Smooth muscle cell (in vitro differentiated cells): ENCODE measurements around the gene HSP90AA1. TPM values are rescaled to one million over a fixed set of nuclear protein-coding genes. Genes with fewer than 3 reads are reported as not detected.
A peak's percentile ranks its signal among the peaks of the same experiment; 100 is the strongest.

Experiments
- DNase-seq: peaks from one replicate; lab custom pipeline; 2025; ENCODE audit not compliant: unreplicated experiment; lab: John Stamatoyannopoulos, UW
- H2AFZ ChIP-seq: fragments of 200-600 bp; sonication (generic); 2 replicates; pipeline ENCODE4 v1.6.0; 2016; ENCODE audit warnings: antibody characterized with exemption, low read depth, mild to moderate bottlenecking
- H3F3A ChIP-seq: fragments of 200-600 bp; sonication (generic); 2 replicates; pipeline ENCODE4 v1.6.0; 2017; ENCODE audit warnings: antibody characterized with exemption, low read depth
- H3K27ac ChIP-seq: fragments of 200-600 bp; sonication (generic); 2 replicates; pipeline ENCODE4 v1.5.1; 2016; ENCODE audit warnings: low read depth, mild to moderate bottlenecking
- H3K27me3 ChIP-seq: fragments of 200-600 bp; sonication (generic); 2 replicates; pipeline ENCODE4 v1.6.1; 2016; ENCODE audit warnings: low read depth, mild to moderate bottlenecking
- H3K36me3 ChIP-seq: fragments of 200-600 bp; sonication (generic); 2 replicates; pipeline ENCODE4 v1.5.1; 2016; ENCODE audit warnings: low read depth
- H3K4me1 ChIP-seq: fragments of 200-600 bp; sonication (generic); 2 replicates; pipeline ENCODE4 v1.5.1; 2016; ENCODE audit warnings: low read depth
- H3K4me2 ChIP-seq: fragments of 200-600 bp; sonication (generic); 2 replicates; pipeline ENCODE4 v1.6.0; 2016; ENCODE audit warnings: mild to moderate bottlenecking
- H3K4me3 ChIP-seq: fragments of 200-600 bp; sonication (generic); 2 replicates; pipeline ENCODE4 v1.5.1; 2016; ENCODE audit warnings: mild to moderate bottlenecking
- H3K79me2 ChIP-seq: fragments of 200-600 bp; sonication (generic); 2 replicates; pipeline ENCODE4 v1.6.0; 2016; ENCODE audit warnings: low read depth, mild to moderate bottlenecking
- H3K9ac ChIP-seq: fragments of 200-600 bp; sonication (generic); 2 replicates; pipeline ENCODE4 v1.6.0; 2016; ENCODE audit warnings: low read depth
- H3K9me3 ChIP-seq: fragments of 200-600 bp; sonication (generic); replicated peaks from 2 replicates; pipeline ENCODE4 v1.5.1; 2016; ENCODE audit warnings: low read depth
- H4K20me1 ChIP-seq: fragments of 200-600 bp; sonication (generic); 2 replicates; pipeline ENCODE4 v1.6.0; 2016; ENCODE audit warnings: low read depth
- WGBS: methylation state at CpG from one replicate; pipeline ENCODE4 v1.1.7; 2016; ENCODE audit warnings: low lambda C conversion rate; 5-methylcytosine and 5-hydroxymethylcytosine counted together
- polyA plus RNA-seq: library from polyadenylated mRNA; unstranded; fragments of >200 nt; fragmentation: Nextera tagmentation; extraction: Ambion mirVana; gene quantifications from 2 replicates; pipeline ENCODE4 v1.2.1, GENCODE V29; 2016
- total RNA-seq: library from RNA; depleted of rRNA; stranded (reverse); fragments of >200 nt; gene quantifications from 2 replicates; pipeline ENCODE4 v1.2.3, GENCODE V29; 2014
- TF ChIP-seq, protein P1 (sequence below): fragments of 200-600 bp; sonication (generic); IDR thresholded peaks from 2 replicates; pipeline ENCODE4 v1.5.1; 2017; ENCODE audit warnings: borderline replicate concordance, mild to moderate bottlenecking, antibody characterized with exemption; ENCODE audit not compliant: insufficient read depth, poor library complexity, severe bottlenecking

HSP90AA1 gene
- total and polyA plus RNA-seq, 2 experiments from 2014 or later: 353 to 436 TPM

DNA sequence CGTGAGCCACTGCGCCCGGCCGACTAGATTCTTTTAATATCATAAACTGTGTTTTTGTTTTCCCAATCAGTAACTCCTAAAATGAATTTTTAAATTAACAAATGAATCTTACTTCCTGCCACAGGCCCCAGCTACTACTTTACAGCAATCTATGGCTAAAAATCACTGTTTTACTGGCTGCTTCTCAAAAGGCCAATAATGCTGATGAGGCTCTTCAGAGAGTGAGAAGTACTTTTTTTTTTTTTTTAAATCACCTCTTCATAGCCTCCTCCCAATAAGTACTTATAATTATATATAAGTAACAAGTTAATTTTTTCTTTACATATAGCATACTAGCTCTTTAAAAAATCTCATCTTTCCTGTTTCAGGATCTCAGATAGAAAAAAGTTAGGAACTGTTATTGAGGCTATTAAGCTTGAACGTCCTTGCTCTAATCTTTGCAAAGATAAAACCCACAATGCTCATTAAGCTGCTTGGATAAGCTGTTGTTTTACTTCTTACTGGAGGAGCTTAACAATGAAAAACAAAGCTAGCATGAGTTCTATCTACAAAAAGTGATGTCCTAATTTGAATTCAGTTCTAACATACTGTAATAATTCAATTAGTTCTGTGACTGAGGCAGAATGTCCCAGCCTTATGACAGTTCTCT is 40.1 kb upstream of the HSP90AA1 start:
- Histone ChIP-seq H3K36me3 (no peaks in the 10 kb centered on the region), H3K4me3 (no peak overlapping the region), H3F3A (no peaks in the 10 kb centered on the region), H3K4me1 (no peaks in the 10 kb centered on the region), H2AFZ (peak overlapping the region; percentile 57), H3K27ac (peak overlapping the region; percentile 50), H3K9ac (peak overlapping the region; percentile 7), H4K20me1 (no peaks in the 10 kb centered on the region), H3K9me3 (no peaks in the 10 kb centered on the region), H3K4me2 (peak overlapping the region; percentile 67), H3K27me3 (no peaks in the 10 kb centered on the region), H3K79me2 (no peaks in the 10 kb centered on the region)
- 73% methylated on average over 5 of the region's 5 CpGs for WGBS
- DNase-seq: no peak
- TF ChIP-seq, protein P1, sequence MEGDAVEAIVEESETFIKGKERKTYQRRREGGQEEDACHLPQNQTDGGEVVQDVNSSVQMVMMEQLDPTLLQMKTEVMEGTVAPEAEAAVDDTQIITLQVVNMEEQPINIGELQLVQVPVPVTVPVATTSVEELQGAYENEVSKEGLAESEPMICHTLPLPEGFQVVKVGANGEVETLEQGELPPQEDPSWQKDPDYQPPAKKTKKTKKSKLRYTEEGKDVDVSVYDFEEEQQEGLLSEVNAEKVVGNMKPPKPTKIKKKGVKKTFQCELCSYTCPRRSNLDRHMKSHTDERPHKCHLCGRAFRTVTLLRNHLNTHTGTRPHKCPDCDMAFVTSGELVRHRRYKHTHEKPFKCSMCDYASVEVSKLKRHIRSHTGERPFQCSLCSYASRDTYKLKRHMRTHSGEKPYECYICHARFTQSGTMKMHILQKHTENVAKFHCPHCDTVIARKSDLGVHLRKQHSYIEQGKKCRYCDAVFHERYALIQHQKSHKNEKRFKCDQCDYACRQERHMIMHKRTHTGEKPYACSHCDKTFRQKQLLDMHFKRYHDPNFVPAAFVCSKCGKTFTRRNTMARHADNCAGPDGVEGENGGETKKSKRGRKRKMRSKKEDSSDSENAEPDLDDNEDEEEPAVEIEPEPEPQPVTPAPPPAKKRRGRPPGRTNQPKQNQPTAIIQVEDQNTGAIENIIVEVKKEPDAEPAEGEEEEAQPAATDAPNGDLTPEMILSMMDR: no peak

DNA sequence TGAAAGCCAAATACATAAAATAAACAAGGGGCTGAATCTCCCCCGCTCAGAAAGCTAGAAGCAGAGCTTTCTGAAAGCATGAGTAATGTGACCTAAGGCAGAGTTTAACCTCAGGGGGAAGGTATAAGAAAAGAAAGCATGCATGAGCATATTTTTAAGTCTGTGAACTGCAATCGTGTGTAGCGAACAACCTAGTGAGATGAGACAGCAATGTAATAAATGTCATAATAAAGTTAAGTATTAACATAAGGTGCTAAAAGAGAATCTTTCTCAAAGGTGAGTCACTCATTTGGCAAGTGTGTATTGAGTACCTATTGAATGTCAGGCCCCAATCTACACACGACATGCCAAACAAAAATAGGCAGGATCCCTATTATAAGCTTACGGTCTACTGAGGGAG is 38.7 kb upstream of the HSP90AA1 start:
- peak overlapping the region; percentile 29 for H3K27ac ChIP-seq
- H3K9me3 ChIP-seq: no peaks in the 10 kb centered on the region
- no peaks in the 10 kb centered on the region for H3K4me1 ChIP-seq
- H4K20me1 ChIP-seq: no peaks in the 10 kb centered on the region
- no peaks in the 10 kb centered on the region for H3K79me2 ChIP-seq
- H3K4me3 ChIP-seq: no peak overlapping the region
- 69% methylated on average over 5 of the region's 5 CpGs for WGBS
- no peak overlapping the region for H3K9ac ChIP-seq
- no peaks in the 10 kb centered on the region for H3K36me3 ChIP-seq
- H2AFZ ChIP-seq: peak overlapping the region; percentile 58
- no peaks in the 10 kb centered on the region for H3F3A ChIP-seq
- DNase-seq: no peak
- TF ChIP-seq, protein P1: no peak
- peak overlapping the region; percentile 67 for H3K4me2 ChIP-seq
- H3K27me3 ChIP-seq: no peaks in the 10 kb centered on the region

DNA sequence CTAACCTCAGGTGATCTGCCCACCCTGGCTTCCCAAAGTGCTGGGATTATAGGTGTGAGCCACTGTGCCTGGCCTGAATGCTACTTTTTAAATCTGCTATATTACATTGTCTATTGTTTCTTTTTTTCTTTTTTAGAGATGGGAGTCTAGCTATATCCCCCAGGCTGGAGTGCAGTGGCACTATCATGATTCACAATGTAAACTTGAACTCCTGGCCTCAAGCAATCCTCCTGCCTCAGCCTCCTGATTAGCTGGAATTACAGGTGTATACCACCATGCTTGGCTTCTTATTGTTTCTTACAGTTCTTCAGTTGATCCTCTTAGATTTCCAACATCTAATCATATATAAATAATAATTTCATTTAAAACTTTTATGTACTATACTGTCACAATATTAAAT is 37.6 kb upstream of the HSP90AA1 start:
- H3K9me3 ChIP-seq: no peaks in the 10 kb centered on the region
- H4K20me1 ChIP-seq: no peaks in the 10 kb centered on the region
- H3K4me2 ChIP-seq: no peak overlapping the region
- H3K36me3 ChIP-seq: no peaks in the 10 kb centered on the region
- H3K4me3 ChIP-seq: no peak overlapping the region
- H3K79me2 ChIP-seq: no peaks in the 10 kb centered on the region
- TF ChIP-seq, protein P1: no peak
- no peak for DNase-seq
- no peaks in the 10 kb centered on the region for H3F3A ChIP-seq
- no peak overlapping the region for H3K27ac ChIP-seq
- H3K27me3 ChIP-seq: no peaks in the 10 kb centered on the region
- no peak overlapping the region for H3K9ac ChIP-seq
- no peak overlapping the region for H2AFZ ChIP-seq
- no peaks in the 10 kb centered on the region for H3K4me1 ChIP-seq

DNA sequence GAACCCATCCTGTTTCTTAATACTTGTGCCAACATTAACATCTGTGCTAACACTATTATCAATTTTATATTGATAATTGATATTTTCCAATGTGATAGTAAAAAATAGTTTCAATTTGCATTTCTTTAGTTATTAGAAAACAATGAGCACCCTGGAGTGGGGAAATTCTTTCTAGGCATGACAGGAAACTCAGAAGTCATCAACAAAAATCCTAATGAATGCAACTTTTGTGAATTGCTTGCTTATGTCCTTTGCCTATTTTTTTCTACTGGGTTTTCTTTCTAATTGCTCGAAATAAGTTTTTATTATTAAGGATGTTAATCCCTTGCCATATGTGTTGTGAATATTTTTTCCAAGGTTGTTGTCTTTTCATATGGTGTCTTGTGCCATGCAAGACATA is 34.7 kb upstream of the HSP90AA1 start:
- Histone ChIP-seq H3K27ac (no peak overlapping the region), H3K4me3 (no peak overlapping the region), H3K9ac (no peak overlapping the region), H3K36me3 (no peaks in the 10 kb centered on the region), H3F3A (no peaks in the 10 kb centered on the region), H2AFZ (no peak overlapping the region), H3K27me3 (no peaks in the 10 kb centered on the region), H3K4me1 (no peaks in the 10 kb centered on the region), H3K79me2 (no peaks in the 10 kb centered on the region), H4K20me1 (no peaks in the 10 kb centered on the region), H3K4me2 (no peak overlapping the region), H3K9me3 (no peaks in the 10 kb centered on the region)
- no peak for DNase-seq
- 94% methylated on average over 1 of the region's 1 CpG for WGBS
- TF ChIP-seq, protein P1: no peak
